Adrenal gland (tissue), 5 donors: ENCODE data around the gene NEUROD1.

ENCODE experiments used
- CTCF ChIP-seq, 6 experiments: fragments of 450-650 bp in 4 of 6; fragments of 200-600 bp in 2 of 6; sonication (generic) in 1 of 6; IDR thresholded peaks; 1 replicate in 5 of 6; 2 replicates in 1 of 6; pipeline versions ENCODE4 v1.5.1 to v1.8.0; 2016 to 2021; ENCODE audit warnings: antibody characterized with exemption in 6 of 6, mild to moderate bottlenecking in 2 of 6, moderate library complexity in 1 of 6
- POLR2A ChIP-seq, 2 donors: fragments of 450-650 bp; IDR thresholded peaks; one replicate each; pipeline ENCODE4 v1.6.1; 2017; ENCODE audit warnings: antibody characterized with exemption in 2 of 2, mild to moderate bottlenecking in 2 of 2, moderate library complexity in 1 of 2
- donor health status: DM: no; HTN: no; CAD: no.

DNA sequence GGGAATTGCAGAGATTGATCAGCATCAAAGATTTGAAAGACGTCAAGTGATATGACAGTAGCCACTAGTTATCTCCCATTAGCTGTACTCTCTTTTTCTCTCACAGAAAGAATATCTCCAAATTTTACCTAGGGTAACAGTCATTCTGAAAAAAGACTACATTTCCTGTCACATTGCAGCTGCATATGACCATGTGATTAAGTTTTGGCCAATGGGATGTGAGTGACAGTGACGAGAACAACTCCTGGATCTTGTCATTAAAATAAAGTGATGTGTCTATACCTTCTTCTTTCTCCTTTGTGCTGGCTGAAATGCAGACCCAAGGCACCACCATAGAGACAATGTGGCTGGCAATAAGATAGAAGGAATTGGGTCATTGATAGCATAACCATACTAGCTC is 10.5 kb upstream of the NEUROD1 start:
- no peak for TF ChIP-seq CTCF (IDR thresholded peaks at IDR 0.05)
- TF ChIP-seq POLR2A (IDR thresholded peaks at IDR 0.05): no peak
